Esophagus muscularis mucosa (tissue), 4 donors: Measurements from ENCODE around the gene CPA2. TPM values are rescaled to one million over a fixed set of nuclear protein-coding genes. Genes with fewer than 3 reads are reported as not detected.

Experiments
- DNase-seq: peaks from one replicate; pipeline ENCODE4 v3.0.0-alpha.2; 2017; ENCODE audit errors: extremely low spot score
- H3K27ac ChIP-seq, 4 donors: fragments of 200-600 bp; sonication (generic); replicated peaks in 1 of 4; 1 replicate in 3 of 4; 2 replicates in 1 of 4; pipeline ENCODE4 v1.5.1; 2016 to 2019; ENCODE audit warnings: mild to moderate bottlenecking in 1 of 4
- H3K27me3 ChIP-seq, 4 donors: fragments of 200-600 bp; sonication (generic); one replicate each; pipeline versions ENCODE4 v1.5.1 to v1.6.0; 2016 to 2019
- H3K36me3 ChIP-seq, 4 donors: fragments of 200-600 bp; sonication (generic); one replicate each; pipeline ENCODE4 v1.5.1; 2016 to 2019
- H3K4me1 ChIP-seq, 4 donors: fragments of 200-600 bp; sonication (generic); one replicate each; pipeline ENCODE4 v1.5.1; 2016 to 2019
- H3K4me3 ChIP-seq, 4 donors: fragments of 200-600 bp; sonication (generic); 1 replicate in 2 of 4; 2 replicates in 2 of 4; pipeline ENCODE4 v1.5.1; 2016 to 2019; ENCODE audit warnings: mild to moderate bottlenecking in 4 of 4, moderate library complexity in 1 of 4
- H3K9me3 ChIP-seq, 4 donors: fragments of 200-600 bp; sonication (generic); 1 replicate in 3 of 4; 2 replicates in 1 of 4; pipeline ENCODE4 v1.5.1; 2016 to 2019
- CTCF ChIP-seq, 3 experiments: fragments of 200-600 bp in 2 of 3; fragments of 450-650 bp in 1 of 3; sonication (generic) in 2 of 3; IDR thresholded peaks; one replicate each; pipeline ENCODE4 v1.5.1; 2017 to 2019; ENCODE audit warnings: antibody characterized with exemption in 3 of 3, mild to moderate bottlenecking in 2 of 3, moderate library complexity in 1 of 3
- EP300 ChIP-seq: sonication (generic); formaldehyde crosslinking; IDR thresholded peaks from one replicate; pipeline ENCODE4 v1.6.1; 2017; ENCODE audit warnings: antibody characterized with exemption
- POLR2A ChIP-seq: fragments of 450-650 bp; IDR thresholded peaks from one replicate; pipeline ENCODE4 v1.6.1; 2017; ENCODE audit warnings: antibody characterized with exemption, moderate library complexity, mild to moderate bottlenecking, low read depth
- POLR2AphosphoS5 ChIP-seq, 2 donors: sonication (generic); formaldehyde crosslinking; IDR thresholded peaks; one replicate each; pipeline ENCODE4 v1.6.1; 2017; ENCODE audit warnings: antibody characterized with exemption in 2 of 2
- WGBS: methylation state at CpG from one replicate; pipeline ENCODE4 v1.1.5; 2018; 5-methylcytosine and 5-hydroxymethylcytosine counted together
- intact Hi-C: fragments of 100-400 bp; cut with DNase I; formaldehyde crosslinking; loops from one replicate; pipeline ENCODE4 v1.15.1; 2023
- total RNA-seq, 4 donors: library from RNA; depleted of rRNA; stranded (reverse); fragments of >200 nt; gene quantifications; one replicate each; pipeline versions ENCODE4 v1.1.0 to v1.2.1, GENCODE V29; 2016

The CPA2 gene
- total RNA-seq, 4 donors from 2014 or later = not detected

GRCh38 chr7:130258494-130259078, 8.1 kb upstream of the CPA2 start:
- DNase-seq = no peak
- Histone ChIP-seq H3K9me3 (peaks cover 0 to 19% (median 9%) of the 10 kb centered on the region in 4 donors), H3K4me1 (no peaks in the 10 kb centered on the region), H3K27me3 (no peaks in the 10 kb centered on the region), H3K36me3 (no peaks in the 10 kb centered on the region), H3K4me3 (no peak overlapping the region), H3K27ac (no peak overlapping the region)
- WGBS = 67% methylated on average over 1 of the region's 1 CpG
- TF ChIP-seq POLR2AphosphoS5 (IDR thresholded peaks at IDR 0.05) = no peak
- no peak for TF ChIP-seq CTCF (IDR thresholded peaks at IDR 0.05)
- TF ChIP-seq POLR2A = no peak
- TF ChIP-seq EP300 = no peak
- intact Hi-C loops = no loop called here

GRCh38 chr7:130262448-130262847, 4.2 kb upstream of the CPA2 start:
- no peak for DNase-seq
- no peak for TF ChIP-seq POLR2A
- no peak for TF ChIP-seq EP300
- no peak for TF ChIP-seq CTCF (IDR thresholded peaks at IDR 0.05)
- TF ChIP-seq POLR2AphosphoS5 (IDR thresholded peaks at IDR 0.05) = no peak
- Histone ChIP-seq H3K4me1 (no peaks in the 10 kb centered on the region), H3K36me3 (no peaks in the 10 kb centered on the region), H3K9me3 (peaks cover 0 to 19% (median 9%) of the 10 kb centered on the region in 4 donors), H3K27ac (no peak overlapping the region), H3K4me3 (no peak overlapping the region), H3K27me3 (no peaks in the 10 kb centered on the region)
- WGBS = 63% methylated on average over 2 of the region's 2 CpGs
- intact Hi-C loops = no loop called here

- no peak for TF ChIP-seq CTCF (IDR thresholded peaks at IDR 0.05)
- TF ChIP-seq POLR2A = no peak
- no peak for TF ChIP-seq POLR2AphosphoS5 (IDR thresholded peaks at IDR 0.05)
- TF ChIP-seq EP300 = no peak
- Histone ChIP-seq H3K4me1 (no peaks in the 10 kb centered on the region), H3K27ac (no peak overlapping the region), H3K27me3 (no peaks in the 10 kb centered on the region), H3K9me3 (peaks cover 0 to 15% (median 4%) of the 10 kb centered on the region in 4 donors), H3K4me3 (no peak overlapping the region), H3K36me3 (no peaks in the 10 kb centered on the region)
- WGBS = 91% methylated on average over 2 of the region's 2 CpGs
- intact Hi-C loops = no loop called here
- DNase-seq = no peak
Observed at GRCh38 chr7:130263130-130263529, 3.5 kb upstream of the CPA2 start.

GRCh38 chr7:130266961-130267321, 278 bp downstream of the CPA2 start:
- H3K27ac ChIP-seq = no peak overlapping the region
- H3K27me3 ChIP-seq = no peaks in the 10 kb centered on the region
- H3K9me3 ChIP-seq = no peaks in the 10 kb centered on the region
- H3K36me3 ChIP-seq = no peaks in the 10 kb centered on the region
- intact Hi-C loops = no loop called here
- H3K4me1 ChIP-seq = peaks cover 0 to under 1% (median 0%) of the 10 kb centered on the region in 4 donors
- TF ChIP-seq EP300 (no peak), CTCF (IDR thresholded peaks at IDR 0.05) (no peak), POLR2A (no peak), POLR2AphosphoS5 (IDR thresholded peaks at IDR 0.05) (no peak)
- no peak for DNase-seq
- no peak overlapping the region for H3K4me3 ChIP-seq
- WGBS = 100% methylated on average over 1 of the region's 1 CpG
